GM21360 (cell line): ENCODE measurements around the gene C2orf72.
"Not testable (repeated sequence)": the region's sequence is repeated elsewhere in the genome, so short reads cannot be mapped to it uniquely, and the experiment has no call there.

Source experiments
- ATAC-seq: cut with Tn5 transposase; IDR thresholded peaks from one replicate; pipeline ENCODE4 v1.9.1; 2021; ENCODE audit warnings: mild to moderate bottlenecking, moderate library complexity; ENCODE audit not compliant: unreplicated experiment

C2orf72 gene

DNA sequence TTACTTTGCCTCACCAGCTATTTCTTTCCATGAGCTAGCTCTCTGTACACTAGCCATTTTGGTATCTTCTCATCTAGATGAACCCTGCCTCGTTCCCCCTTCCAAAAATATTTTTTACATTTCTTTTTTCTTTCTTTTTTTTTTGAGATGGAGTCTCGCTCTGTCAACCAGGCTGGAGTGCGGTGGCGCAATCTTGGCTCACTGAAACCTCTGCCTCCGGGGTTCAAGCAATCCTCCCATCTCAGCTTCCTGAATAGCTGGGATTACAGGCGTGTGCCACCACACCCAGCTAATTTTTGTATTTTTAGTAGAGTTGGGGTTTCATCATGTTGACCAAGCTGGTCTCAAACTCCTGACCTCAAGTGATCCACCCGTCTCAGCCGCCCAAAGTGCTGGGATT is 30.2 kb downstream of the C2orf72 start:
- not testable (repeated sequence) for ATAC-seq

DNA sequence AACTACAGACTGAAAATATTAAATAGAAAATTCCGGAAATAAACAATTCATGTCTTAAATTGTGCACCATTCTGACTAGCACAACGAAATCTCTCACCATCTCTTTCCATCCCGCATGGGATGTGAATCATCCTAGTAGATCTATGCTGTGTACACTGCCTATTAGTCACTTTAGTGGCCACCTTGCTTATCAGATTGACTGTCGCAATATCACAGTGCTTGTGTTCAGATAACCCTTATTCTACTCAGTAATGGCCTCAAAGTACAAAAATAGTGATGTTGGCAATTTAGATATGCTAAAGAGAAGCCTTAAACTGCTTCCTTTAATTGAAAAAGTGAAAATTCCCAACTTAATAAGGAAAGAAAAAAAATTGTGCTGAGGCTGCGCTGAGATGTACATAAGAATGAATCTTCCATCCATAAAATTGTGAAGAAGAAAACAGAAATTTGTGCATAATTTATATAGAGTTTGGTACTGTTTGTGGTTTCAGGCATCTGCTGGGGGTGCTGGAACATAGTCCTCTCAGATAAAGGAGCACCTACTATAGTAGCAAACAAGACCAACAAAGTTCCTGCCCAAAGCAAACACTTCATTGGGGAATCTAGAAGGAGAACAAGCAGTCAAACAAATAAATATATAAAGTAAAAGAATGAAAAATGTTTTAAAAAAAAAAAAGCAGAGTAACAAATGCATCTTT is 31.4 kb downstream of the C2orf72 start:
- no peak for ATAC-seq

DNA sequence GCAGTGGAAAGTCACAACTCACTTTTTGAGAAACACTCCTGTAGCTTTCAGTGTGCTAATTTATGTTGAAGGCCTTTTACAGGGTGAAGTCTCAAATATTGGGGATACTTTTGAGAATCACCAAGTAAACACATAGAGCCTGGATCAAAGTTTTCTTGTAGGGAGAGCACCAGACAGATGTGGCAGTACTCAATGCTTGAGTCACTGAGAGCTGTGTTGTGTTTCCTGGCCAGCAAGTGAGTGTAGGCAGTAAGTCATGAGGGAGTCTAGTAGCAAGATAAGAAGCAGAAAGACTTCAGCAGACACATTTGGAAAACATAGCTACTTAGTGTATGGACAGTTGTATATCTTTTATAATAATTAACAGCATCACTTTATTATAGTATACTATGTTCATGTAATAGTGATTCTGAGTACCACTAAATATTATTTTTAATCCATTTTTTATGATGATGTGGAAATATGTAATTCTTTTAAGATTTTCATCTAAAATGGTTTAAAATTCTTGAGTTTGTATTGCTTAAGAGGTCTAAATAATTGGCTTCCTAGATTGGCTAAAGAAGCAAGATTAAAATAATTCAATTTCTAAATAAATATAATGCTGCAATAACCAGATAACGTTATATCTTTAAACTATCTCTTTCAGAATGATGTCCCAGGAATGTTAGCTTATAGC is 32.2 kb downstream of the C2orf72 start:
- ATAC-seq = no peak

DNA sequence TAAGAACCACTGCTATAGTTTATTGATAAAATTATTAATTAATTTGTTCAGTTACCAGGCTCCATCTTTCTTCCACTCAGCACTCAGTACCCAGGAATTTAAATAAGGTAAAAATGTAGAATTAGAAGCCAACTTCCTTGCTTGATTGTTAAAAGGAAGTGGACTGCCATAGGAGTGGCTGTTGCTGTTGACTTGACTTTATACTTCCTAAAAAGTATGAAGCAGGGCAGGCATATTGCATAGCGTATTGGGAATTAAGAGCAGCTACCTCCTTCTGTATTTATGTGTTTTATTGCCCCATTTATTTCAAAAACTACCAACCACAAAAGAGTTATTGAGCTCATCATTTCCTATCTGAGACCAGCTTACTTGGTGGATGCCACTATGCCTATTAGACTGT is 47.2 kb downstream of the C2orf72 start:
- ATAC-seq = no peak

DNA sequence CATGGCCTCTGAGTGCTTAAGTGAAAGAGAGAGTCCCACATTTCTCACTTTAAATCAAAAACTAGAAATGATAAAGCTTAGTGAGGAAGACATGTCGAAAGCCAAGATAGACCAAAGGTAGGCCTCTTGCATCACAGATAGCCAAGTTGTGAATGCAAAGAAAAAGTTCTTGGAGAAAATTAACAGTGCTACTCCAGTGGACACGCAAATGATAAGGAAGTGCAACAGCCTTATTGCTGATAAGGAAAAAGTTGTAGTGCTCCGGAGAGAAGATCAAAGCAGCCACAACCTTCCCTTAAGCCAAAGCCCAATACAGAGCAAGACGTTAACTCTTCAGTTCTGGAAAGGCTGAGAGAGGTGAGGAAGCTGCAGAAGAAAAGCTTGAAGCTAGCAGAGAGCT is 51.4 kb downstream of the C2orf72 start:
- no peak for ATAC-seq

DNA sequence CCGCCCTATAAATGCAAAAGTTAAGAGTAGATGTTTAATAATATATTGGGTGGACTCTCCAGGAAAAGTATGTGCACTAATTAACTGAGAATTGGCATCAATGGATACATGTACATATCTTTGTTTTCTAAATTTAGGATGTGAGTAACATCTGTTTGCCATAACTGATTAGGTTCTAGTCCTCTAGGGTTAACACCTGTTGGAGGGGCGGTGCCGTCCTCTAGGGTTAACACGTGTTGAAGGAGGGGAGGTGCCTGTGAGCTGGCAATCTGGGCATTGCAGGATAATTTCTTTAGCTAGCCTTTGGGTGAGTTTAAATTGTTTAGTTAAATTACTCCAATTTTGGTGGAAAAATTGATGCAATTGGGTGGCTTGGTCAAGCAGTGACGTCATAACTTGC is 56.6 kb downstream of the C2orf72 start:
- no peak for ATAC-seq

DNA sequence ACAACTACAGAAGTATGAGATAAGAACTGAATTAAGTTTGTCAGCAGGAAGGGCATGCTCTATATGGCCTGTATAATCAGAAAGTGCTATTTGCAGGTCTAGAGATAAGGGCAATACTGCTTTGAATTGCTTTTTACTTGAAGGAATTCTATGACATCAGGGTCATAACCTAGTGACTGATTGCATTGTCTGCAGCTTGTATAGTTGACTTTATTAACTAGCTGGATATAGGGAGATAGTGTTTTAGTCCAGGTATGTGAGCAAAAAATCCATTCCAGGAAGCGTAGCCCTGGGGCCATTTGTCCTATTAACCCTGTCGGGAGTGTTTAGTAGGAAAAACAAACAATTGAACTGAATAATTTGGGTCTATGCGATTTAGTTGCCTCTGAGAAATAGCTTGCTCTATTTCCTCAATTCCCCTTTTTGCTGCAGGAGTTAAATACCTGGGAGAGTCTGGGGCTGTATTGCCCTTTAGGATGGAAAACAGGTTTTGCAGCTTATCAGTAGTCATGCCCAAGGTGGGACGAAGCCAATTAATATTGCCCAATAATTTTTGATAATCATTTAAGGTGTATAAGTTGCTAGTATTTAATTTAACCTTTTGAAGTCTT is 57.5 kb downstream of the C2orf72 start:
- ATAC-seq = no peak
